ENCODE data around the gene NKX1-1.

The NKX1-1 gene

GRCh38 chr4:1359976-1360375 is 46.3 kb downstream of the NKX1-1 start:
- no peak for DNase-seq (ENCODE audit: low spot score)

GRCh38 chr4:1359144-1359501 is 47.1 kb downstream of the NKX1-1 start:
- DNase-seq (ENCODE audit: low spot score): no peak

DNA sequence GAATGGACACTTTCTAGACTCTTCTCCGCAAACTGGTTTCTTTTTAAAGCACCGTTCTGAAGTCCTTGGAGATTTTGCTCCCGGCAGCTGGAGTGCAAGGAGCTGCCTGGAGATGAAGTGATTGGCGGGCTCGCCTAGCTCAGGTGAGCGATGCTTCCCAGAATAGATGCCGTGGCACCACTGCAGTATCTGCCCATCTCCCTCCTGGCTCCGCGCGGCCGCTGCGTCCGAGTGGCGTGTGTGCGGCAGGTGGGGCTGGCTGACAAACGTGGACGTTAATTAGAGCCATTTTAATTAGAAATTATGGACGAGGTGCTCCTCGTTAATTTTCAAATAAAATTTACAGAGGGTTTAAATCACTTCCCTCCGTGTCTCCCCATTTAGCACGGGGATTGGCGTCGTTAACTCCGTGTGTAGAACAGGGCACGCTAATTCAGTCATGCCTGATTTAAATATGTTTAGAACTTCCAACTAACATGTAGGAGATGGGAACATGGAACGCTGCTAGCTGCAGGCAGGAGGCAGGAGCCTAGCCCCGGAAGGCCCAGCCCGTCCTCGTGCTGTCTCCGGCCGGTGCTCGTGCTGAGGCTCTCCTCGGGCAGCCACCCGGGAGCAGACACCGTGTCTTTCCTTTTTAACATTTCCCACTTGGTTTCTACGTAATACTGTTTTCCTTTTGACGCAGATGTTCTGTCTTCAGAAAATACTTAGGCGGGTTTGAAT is 47.7 kb downstream of the NKX1-1 start:
- DNase-seq (ENCODE audit: low spot score): no peak

GRCh38 chr4:1357356-1358248 is 48.6 kb downstream of the NKX1-1 start:
- no peak for DNase-seq (ENCODE audit: low spot score)

DNA sequence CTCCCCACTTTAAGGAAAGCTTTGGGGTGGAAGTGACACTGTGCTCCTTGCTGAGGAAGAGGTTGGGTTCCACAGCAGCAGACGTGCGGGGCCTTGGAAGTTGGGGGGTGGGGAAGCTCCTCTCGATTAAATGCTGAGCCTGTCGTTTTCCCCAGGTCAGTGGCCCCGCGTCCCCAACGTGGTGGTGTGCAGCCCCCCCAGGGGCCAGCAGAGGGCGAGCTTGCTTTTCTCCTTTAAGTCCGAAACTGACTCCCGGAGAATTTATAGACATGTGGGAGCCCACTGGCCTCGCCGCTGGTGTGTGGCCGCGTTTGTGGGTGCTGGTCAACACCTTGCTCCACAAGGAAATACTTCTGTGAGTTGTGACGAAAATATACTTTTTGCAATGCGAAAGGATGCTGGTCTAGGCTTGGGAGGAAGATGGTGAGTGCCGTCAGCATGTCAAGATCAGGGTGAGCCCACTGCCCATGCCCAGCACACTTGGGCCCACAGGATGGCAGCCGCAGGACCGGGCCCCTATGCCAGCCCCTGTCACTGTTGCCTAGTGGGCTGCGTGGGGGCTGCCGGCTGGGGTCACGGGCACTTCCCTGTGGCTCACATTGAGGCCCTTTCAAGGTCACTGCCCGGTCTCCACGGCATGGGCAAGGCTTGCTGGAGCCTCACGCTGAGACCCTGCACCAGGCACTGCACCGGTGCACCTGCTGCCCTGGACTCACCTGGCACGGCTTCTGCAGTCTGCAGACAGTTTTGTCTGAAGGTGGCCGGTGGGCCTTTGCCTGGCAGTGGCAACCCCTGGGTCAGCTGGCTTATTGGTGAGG is 49.9 kb downstream of the NKX1-1 start:
- peak; percentile 60 for DNase-seq (ENCODE audit: low spot score)

- DNase-seq (ENCODE audit: low spot score): no peak
Observed at GRCh38 chr4:1355378-1355777, 50.9 kb downstream of the NKX1-1 start.

- DNase-seq (ENCODE audit: low spot score): no peak
Observed at GRCh38 chr4:1354983-1355275, 51.3 kb downstream of the NKX1-1 start.

- no peak for DNase-seq (ENCODE audit: low spot score)
Observed at GRCh38 chr4:1354136-1354982, 51.9 kb downstream of the NKX1-1 start.

DNA sequence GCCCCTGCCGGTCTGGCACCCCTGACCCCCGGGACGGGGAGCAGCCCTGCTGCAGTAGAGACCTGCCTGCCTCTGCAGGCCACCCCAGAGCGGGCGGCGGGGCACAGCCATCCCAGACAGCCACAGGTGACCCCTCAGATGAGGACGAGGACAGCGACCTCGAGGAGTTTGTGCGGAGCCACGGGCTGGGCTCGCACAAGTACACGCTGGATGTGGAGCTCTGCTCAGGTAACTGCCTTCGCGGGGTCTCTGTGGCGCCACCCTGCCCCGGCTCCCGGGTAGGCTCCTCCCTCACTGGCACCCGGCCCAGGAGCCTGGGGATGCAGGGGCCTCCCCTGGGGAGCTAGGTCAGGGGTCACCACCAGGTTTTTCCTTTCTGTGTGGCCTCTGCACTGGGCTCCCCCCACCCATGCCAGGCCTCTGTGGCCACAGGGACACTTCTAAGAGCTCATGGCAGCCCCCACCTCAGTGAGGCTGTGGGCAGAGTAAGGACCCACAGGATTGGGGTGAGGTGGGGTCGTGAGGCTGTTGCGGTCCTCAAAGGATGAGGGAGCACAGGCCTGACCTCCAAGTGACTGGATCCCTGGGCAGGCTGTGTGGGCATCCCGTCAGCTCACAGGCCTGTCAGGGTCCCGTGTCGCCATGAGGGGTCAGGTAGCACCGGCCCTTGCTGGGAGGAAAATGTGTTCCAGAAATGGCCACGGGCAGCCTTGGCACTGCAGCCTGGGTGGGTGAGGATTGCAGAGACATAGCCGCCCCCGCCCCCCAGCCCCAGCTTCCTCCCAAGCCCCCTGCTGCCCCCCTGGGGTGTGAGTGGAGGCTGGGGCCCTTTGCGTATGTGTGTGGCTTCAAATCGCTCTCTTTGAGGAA is 52.8 kb downstream of the NKX1-1 start:
- no peak for DNase-seq (ENCODE audit: low spot score)
